Neural progenitor cell (in vitro differentiated cells): ENCODE data around the gene NBPF11. TPM values are rescaled to one million over a fixed set of nuclear protein-coding genes. Genes with fewer than 3 reads are reported as not detected.
"Not testable (repeated sequence)": the region's sequence is repeated elsewhere in the genome, so short reads cannot be mapped to it uniquely, and the experiment has no call there.

Experiments
- DNase-seq: peaks from one replicate; pipeline ENCODE4 v3.0.0-alpha.2; 2016; ENCODE audit warnings: low spot score
- H2AFZ ChIP-seq: fragments of 200-600 bp; sonication (generic); replicated peaks from 2 replicates; pipeline ENCODE4 v1.6.1; 2016; ENCODE audit warnings: antibody characterized with exemption
- H3F3A ChIP-seq: fragments of 200-600 bp; sonication (generic); 2 replicates; pipeline ENCODE4 v1.6.1; 2016; ENCODE audit warnings: antibody characterized with exemption, low read depth
- H3K27ac ChIP-seq: fragments of 200-600 bp; sonication (generic); 2 replicates; pipeline ENCODE4 v1.5.1; 2016; ENCODE audit warnings: mild to moderate bottlenecking
- H3K27me3 ChIP-seq: fragments of 200-600 bp; sonication (generic); 2 replicates; pipeline ENCODE4 v1.6.1; 2016; ENCODE audit warnings: mild to moderate bottlenecking, moderate library complexity
- H3K36me3 ChIP-seq: fragments of 200-600 bp; sonication (generic); 2 replicates; pipeline ENCODE4 v1.5.1; 2016
- H3K4me1 ChIP-seq: fragments of 200-600 bp; sonication (generic); 2 replicates; pipeline ENCODE4 v1.6.1; 2016; ENCODE audit warnings: mixed run types
- H3K4me2 ChIP-seq: fragments of 200-600 bp; sonication (generic); 2 replicates; pipeline ENCODE4 v1.6.1; 2016
- H3K4me3 ChIP-seq: fragments of 200-600 bp; sonication (generic); 2 replicates; pipeline ENCODE4 v1.5.1; 2016
- H3K79me2 ChIP-seq: fragments of 200-600 bp; sonication (generic); 2 replicates; pipeline ENCODE4 v1.6.1; 2016; ENCODE audit warnings: low read depth
- H3K9ac ChIP-seq: fragments of 200-600 bp; sonication (generic); 2 replicates; pipeline ENCODE4 v1.6.1; 2016
- H3K9me3 ChIP-seq: fragments of 200-600 bp; sonication (generic); 2 replicates; pipeline ENCODE4 v1.5.1; 2016; ENCODE audit warnings: low read depth
- H4K20me1 ChIP-seq: fragments of 200-600 bp; sonication (generic); 2 replicates; pipeline ENCODE4 v1.6.1; 2016; ENCODE audit warnings: low read depth
- H3K27ac Mint-ChIP-seq: 3 replicates; pipeline ENCODE4 v1.8.0; 2021; ENCODE audit warnings: mixed read lengths
- H3K27me3 Mint-ChIP-seq: 2 replicates; pipeline ENCODE4 v1.8.0; 2022; ENCODE audit warnings: low read depth, mild to moderate bottlenecking, inconsistent platforms, moderate library complexity, mixed read lengths; ENCODE audit not compliant: insufficient read depth
- H3K36me3 Mint-ChIP-seq: 3 replicates; pipeline ENCODE4 v1.8.0; 2021; ENCODE audit warnings: mixed read lengths
- H3K4me1 Mint-ChIP-seq: 3 replicates; pipeline ENCODE4 v1.8.0; 2021; ENCODE audit warnings: mixed read lengths
- H3K4me3 Mint-ChIP-seq: 3 replicates; pipeline ENCODE4 v1.8.0; 2021; ENCODE audit warnings: mild to moderate bottlenecking, moderate library complexity, mixed read lengths
- H3K9me3 Mint-ChIP-seq: 3 replicates; pipeline ENCODE4 v1.8.0; 2020; ENCODE audit warnings: mixed read lengths
- total RNA-seq: library from RNA; depleted of rRNA; stranded (reverse); fragments of >200 nt; gene quantifications from 2 replicates; pipeline ENCODE4 v1.2.3, GENCODE V29; 2015; ENCODE audit warnings: low replicate concordance

Gene NBPF11
- total RNA-seq, 1 donor from 2014 or later, result 9.1 TPM

- not testable (repeated sequence) for H3K9me3 Mint-ChIP-seq, DNase-seq, H3K4me1 ChIP-seq, H3F3A ChIP-seq, H3K27ac ChIP-seq, H3K36me3 Mint-ChIP-seq, H3K27me3 Mint-ChIP-seq, H3K27ac Mint-ChIP-seq, H3K9me3 ChIP-seq, H3K79me2 ChIP-seq, H4K20me1 ChIP-seq, H3K4me2 ChIP-seq, H3K4me3 ChIP-seq, H2AFZ ChIP-seq, H3K9ac ChIP-seq, H3K36me3 ChIP-seq
- Mint-ChIP-seq H3K4me3 (peak overlapping the region; percentile 78), H3K4me1 (peaks cover 14% of the 10 kb centered on the region)
- peaks cover 12% of the 10 kb centered on the region for H3K27me3 ChIP-seq
Measured at GRCh38 chr1:148152795-148153194, 714 bp upstream of the NBPF11 start.

GRCh38 chr1:148151371-148151819 lies 686 bp downstream of the NBPF11 start:
- H3K27ac ChIP-seq, H2AFZ ChIP-seq, H3K79me2 ChIP-seq, H3K9me3 ChIP-seq, H3K36me3 ChIP-seq, H3F3A ChIP-seq, H3K27me3 Mint-ChIP-seq, H3K27ac Mint-ChIP-seq, H3K9me3 Mint-ChIP-seq, H3K4me1 ChIP-seq, H3K36me3 Mint-ChIP-seq, H4K20me1 ChIP-seq: not testable (repeated sequence)
- H3K4me3 ChIP-seq, result peak overlapping the region; percentile 90
- peak; percentile 26 for DNase-seq
- peaks cover 14% of the 10 kb centered on the region for H3K4me1 Mint-ChIP-seq
- peak overlapping the region; percentile 45 for H3K9ac ChIP-seq
- H3K27me3 ChIP-seq, result peaks cover 12% of the 10 kb centered on the region
- H3K4me2 ChIP-seq, result peak overlapping the region; percentile 98
- H3K4me3 Mint-ChIP-seq, result peak overlapping the region; percentile 98

- Mint-ChIP-seq H3K4me3 (peak overlapping the region; percentile 98), H3K4me1 (peaks cover 11% of the 10 kb centered on the region)
- H4K20me1 ChIP-seq, H3K36me3 ChIP-seq, H3K9me3 Mint-ChIP-seq, H3F3A ChIP-seq, DNase-seq, H3K4me1 ChIP-seq, H2AFZ ChIP-seq, H3K27ac Mint-ChIP-seq, H3K27me3 Mint-ChIP-seq, H3K9me3 ChIP-seq, H3K27ac ChIP-seq, H3K79me2 ChIP-seq, H3K36me3 Mint-ChIP-seq: not testable (repeated sequence)
- peak overlapping the region; percentile 98 for H3K4me2 ChIP-seq
- peaks cover 12% of the 10 kb centered on the region for H3K27me3 ChIP-seq
- peak overlapping the region; percentile 45 for H3K9ac ChIP-seq
- peak overlapping the region; percentile 90 for H3K4me3 ChIP-seq
Measured at GRCh38 chr1:148150945-148151344, 1.1 kb downstream of the NBPF11 start.

GRCh38 chr1:148150014-148150413 lies 2.1 kb downstream of the NBPF11 start:
- not testable (repeated sequence) for H4K20me1 ChIP-seq, H3K9me3 Mint-ChIP-seq, H2AFZ ChIP-seq, H3K36me3 ChIP-seq, H3K27ac Mint-ChIP-seq, H3K27ac ChIP-seq, H3K27me3 Mint-ChIP-seq, H3F3A ChIP-seq, H3K4me3 Mint-ChIP-seq, H3K79me2 ChIP-seq, H3K4me3 ChIP-seq, H3K4me1 Mint-ChIP-seq, H3K4me2 ChIP-seq, H3K36me3 Mint-ChIP-seq, H3K4me1 ChIP-seq, H3K9ac ChIP-seq, DNase-seq, H3K9me3 ChIP-seq
- peaks cover 12% of the 10 kb centered on the region for H3K27me3 ChIP-seq

GRCh38 chr1:148149050-148149815 lies 2.8 kb downstream of the NBPF11 start:
- not testable (repeated sequence) for H3K36me3 Mint-ChIP-seq, H3K4me3 ChIP-seq, DNase-seq, H2AFZ ChIP-seq, H4K20me1 ChIP-seq, H3K36me3 ChIP-seq, H3K79me2 ChIP-seq, H3K4me3 Mint-ChIP-seq, H3K27ac Mint-ChIP-seq, H3K9ac ChIP-seq, H3F3A ChIP-seq, H3K4me1 ChIP-seq, H3K4me1 Mint-ChIP-seq, H3K27me3 Mint-ChIP-seq, H3K9me3 ChIP-seq, H3K27ac ChIP-seq, H3K9me3 Mint-ChIP-seq, H3K4me2 ChIP-seq
- H3K27me3 ChIP-seq, result peaks cover 12% of the 10 kb centered on the region

GRCh38 chr1:148147052-148147838 lies 4.8 kb downstream of the NBPF11 start:
- not testable (repeated sequence) for H3K79me2 ChIP-seq

GRCh38 chr1:148146191-148146997 lies 5.7 kb downstream of the NBPF11 start:
- peaks cover 11% of the 10 kb centered on the region for H3K27me3 ChIP-seq
- H4K20me1 ChIP-seq, H3K36me3 ChIP-seq, H3K4me1 ChIP-seq, H3K4me2 ChIP-seq, H3K36me3 Mint-ChIP-seq, H3K4me1 Mint-ChIP-seq, H3K27me3 Mint-ChIP-seq, H3F3A ChIP-seq, H3K9ac ChIP-seq, H2AFZ ChIP-seq, H3K27ac Mint-ChIP-seq, H3K9me3 ChIP-seq, H3K4me3 ChIP-seq, H3K9me3 Mint-ChIP-seq, H3K4me3 Mint-ChIP-seq, H3K27ac ChIP-seq, DNase-seq, H3K79me2 ChIP-seq: not testable (repeated sequence)

More at GRCh38 chr1:148147052-148147838, 4.8 kb downstream of the NBPF11 start:
- H3K9me3 Mint-ChIP-seq, H3K4me2 ChIP-seq, H3K4me1 ChIP-seq, H3K27ac Mint-ChIP-seq, H2AFZ ChIP-seq, DNase-seq, H3K36me3 ChIP-seq, H3K9ac ChIP-seq, H3K27me3 Mint-ChIP-seq, H3K27ac ChIP-seq, H3K9me3 ChIP-seq, H3K36me3 Mint-ChIP-seq, H3K4me3 ChIP-seq, H3K4me1 Mint-ChIP-seq, H3F3A ChIP-seq, H4K20me1 ChIP-seq, H3K4me3 Mint-ChIP-seq: not testable (repeated sequence)
- H3K27me3 ChIP-seq, result peaks cover 12% of the 10 kb centered on the region
